ENCODE data around the gene RMDN3.

The RMDN3 gene

DNA sequence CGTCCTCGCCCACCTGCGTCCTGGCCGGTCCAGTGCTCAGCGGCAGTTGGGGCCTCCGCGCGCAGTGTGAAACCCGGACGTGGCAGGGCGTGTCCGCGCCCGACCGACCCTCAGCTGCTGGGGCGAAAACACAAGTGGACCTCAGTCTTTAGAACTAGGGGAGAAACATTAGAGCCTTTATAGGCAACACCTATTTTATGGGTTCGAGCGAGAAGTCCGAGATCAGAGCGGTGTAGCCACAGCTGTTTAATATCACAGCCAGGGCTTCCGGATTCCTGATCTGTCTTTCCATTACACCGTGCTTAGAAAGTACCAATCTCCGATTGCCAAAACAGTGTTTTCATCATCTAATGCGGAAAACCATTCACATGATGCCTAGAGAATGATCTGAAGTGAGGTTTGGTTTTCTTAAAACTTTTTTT is 59.6 kb downstream of the RMDN3 start:
- DNase-seq (ENCODE audit: low read depth in 4 of 4, low spot score in 1 of 4): no peak

DNA sequence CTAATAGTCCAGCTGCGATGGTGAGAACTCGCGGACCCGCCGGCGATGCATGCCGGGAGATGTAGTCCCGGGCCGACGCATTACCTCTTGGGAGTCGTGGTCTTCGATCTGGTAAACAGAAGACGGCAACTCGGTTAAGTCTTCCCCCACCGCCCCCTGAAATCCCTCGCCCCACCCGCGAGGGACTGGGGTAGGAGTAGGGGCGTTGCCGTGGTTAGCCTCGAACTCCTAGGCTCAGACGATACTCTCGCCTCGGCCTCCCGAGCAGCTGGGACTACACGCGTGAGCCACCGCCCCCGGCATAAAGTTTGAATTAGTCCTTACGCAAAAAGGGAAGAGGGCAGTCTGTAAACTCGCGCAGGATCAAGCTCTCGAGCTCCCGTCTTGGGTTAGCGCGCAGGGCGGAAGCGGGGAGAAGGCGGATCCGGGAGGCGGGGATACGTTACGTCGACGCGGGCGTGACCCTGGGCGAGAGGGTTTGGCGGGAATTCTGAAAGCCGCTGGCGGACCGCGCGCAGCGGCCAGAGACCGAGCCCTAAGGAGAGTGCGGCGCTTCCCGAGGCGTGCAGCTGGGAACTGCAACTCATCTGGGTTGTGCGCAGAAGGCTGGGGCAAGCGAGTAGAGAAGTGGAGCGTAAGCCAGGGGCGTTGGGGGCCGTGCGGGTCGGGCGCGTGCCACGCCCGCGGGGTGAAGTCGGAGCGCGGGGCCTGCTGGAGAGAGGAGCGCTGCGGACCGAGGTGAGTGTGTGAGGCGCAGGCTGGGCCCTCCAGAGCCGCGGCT is 60.2 kb downstream of the RMDN3 start, which contains the start of gene RAD51:
Gene RAD51 (plus strand): TSS at position 487 of the 781 bp plus-strand sequence. CDS start 3,585 bp downstream, outside the sequence.
- DNase-seq (ENCODE audit: low read depth in 4 of 4, low spot score in 1 of 4): peak; percentile 78 to 90 (median 86)

DNA sequence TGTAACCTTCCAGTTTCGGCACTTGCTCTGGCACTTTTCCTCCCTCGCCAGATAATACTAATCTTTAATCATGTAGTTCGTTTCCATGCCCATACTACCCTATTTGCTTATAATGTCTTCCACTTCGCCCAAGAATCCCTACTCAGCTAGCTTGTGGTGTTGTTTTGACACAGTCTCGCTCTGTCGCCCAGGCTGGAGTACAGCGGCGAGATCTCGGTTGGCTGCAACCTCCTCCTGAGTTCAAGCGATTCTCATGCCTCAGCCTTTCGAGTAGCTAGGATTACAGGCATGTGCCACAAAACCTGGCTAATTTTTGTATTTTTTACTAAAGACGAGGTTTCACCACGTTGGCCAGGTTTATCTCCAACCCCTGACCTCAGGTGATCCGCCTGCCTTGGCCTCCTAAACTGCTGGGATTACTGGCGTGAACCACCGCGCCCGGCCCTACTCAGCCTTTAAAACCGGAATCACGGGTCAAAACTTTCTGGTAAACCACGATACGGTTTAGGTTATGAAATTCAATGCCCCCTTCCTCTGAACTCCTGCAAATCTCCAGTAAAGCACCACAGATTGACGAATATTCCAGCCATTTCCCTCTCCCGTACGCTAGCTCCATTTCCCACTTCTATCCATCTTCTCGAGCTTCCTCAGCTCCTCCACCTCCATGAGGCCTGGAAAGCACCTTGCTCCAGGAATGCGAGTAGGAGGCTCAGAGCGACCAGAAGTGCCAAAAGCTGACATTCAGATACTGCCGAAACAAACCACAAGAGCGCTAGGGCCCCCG is 61.0 kb downstream of the RMDN3 start:
- DNase-seq (ENCODE audit: low read depth in 4 of 4, low spot score in 1 of 4): no peak

DNA sequence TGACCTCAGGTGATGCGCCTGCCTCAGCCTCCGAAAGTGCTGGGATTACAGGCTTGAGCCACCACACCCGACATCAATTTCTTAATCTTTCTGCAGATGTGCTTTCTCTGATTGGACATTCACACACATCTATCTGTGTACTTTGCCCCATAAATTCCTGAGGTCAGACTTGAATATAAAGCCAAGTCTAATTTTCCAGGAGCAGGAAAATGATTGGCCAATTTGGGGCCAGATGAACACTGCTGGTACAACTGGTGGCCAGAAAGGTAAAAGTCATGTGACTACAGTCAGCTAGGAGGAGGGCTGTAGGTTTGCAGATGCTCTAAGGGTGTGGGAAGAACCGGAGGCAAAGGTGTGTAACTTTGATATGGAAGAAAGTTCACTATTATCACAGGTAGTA is 63.3 kb downstream of the RMDN3 start:
- DNase-seq (ENCODE audit: low read depth in 4 of 4, low spot score in 1 of 4): no peak

DNA sequence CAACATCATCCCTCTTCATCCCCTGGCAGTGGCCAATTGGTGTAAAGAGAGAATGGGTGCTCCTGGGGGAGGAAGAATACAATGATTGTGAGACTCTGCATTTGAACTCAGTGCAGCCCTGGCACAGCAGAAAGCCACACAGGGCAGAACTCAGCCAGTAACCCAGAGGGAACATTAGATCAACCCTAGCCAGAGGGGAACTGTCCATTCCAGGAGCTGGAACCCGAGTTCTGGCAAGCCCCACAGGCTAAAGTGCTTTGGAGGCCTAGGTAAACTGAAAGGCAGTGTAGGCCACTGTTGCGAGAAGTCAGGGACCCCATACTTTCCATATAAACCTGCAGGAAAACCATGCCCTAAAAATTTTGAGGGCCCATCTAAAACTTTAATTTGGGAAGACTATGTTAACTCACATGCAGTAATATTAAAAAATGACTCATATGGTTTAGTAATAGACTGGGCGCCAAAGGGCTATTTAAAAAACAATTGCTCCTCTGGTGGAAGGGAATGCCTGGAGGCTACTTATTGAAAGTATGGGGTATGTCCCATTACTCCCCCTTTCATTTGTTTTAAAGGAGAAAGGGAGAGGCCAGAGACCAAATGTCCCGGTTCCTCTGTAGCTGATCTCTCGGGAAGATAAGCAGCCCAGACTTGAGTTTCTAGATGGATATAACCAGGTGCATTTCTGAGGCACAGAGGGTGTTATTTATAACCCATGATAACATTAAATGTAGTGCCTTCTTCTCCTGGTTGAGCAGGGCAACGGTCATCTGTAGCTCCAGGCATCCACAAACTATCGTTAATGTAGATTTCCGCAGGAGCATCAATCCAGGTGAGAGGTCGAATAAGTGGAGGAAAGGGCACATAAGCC is 65.9 kb downstream of the RMDN3 start:
- DNase-seq (ENCODE audit: low read depth in 4 of 4, low spot score in 1 of 4): no peak

Measured in stimulated activated CD4-positive, alpha-beta T cell treated with anti-CD3 and anti-CD28 coated beads, Interleukin-1b, Interleukin-23, amount 100 ng/mL, for 24 hours (primary cell).